ENCODE data around the gene RENBP. TPM values are rescaled to one million over a fixed set of nuclear protein-coding genes. Genes with fewer than 3 reads are reported as not detected.

RENBP gene
- 3.7 TPM for polyA plus RNA-seq (2012; ENCODE audit: missing spikeins)

GRCh38 chrX:153944140-153944799 lies at the start of gene RENBP:
Gene RENBP, minus strand, starts transcription at chrX:153944643. Its CDS starts 33 bp downstream, at chrX:153944610.
- FAIRE-seq = no peak
- TF ChIP-seq POLR2A (IDR thresholded peaks at IDR 0.05; ENCODE audit: low read depth, low read length) = no peak
- no peak for TF ChIP-seq TAF1 (IDR thresholded peaks at IDR 0.05; ENCODE audit: borderline replicate concordance, low read depth, low read length)
- no peak for TF ChIP-seq POLR2AphosphoS5 (IDR thresholded peaks at IDR 0.05; ENCODE audit: low read depth, low read length)
- no peak for DNase-seq (ENCODE audit: insufficient read length)

DNA sequence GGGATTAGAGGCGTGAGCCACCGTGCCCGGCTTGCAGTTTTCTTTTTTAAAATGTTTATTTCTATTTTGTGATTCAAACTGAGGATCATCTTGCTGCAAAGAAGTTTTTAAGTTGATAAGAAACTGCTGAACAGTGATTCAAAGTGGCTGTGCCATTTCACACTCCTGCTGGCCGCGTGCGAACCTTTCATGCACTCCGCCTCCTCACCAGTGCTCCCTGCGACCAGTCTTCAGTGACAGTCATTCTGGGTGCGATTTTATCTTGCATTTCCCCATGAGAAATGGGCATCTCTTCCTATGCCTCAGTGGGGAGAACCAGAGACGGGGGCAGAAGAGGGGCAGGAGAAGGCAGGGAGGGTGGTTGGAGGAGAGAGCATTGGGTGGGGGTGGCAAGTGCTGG lies 49.5 kb upstream of the RENBP start:
- no peak for FAIRE-seq
- TF ChIP-seq POLR2AphosphoS5 (IDR thresholded peaks at IDR 0.05; ENCODE audit: low read depth, low read length) = no peak
- no peak for TF ChIP-seq TAF1 (IDR thresholded peaks at IDR 0.05; ENCODE audit: borderline replicate concordance, low read depth, low read length)
- TF ChIP-seq POLR2A (IDR thresholded peaks at IDR 0.05; ENCODE audit: low read depth, low read length) = no peak
- DNase-seq (ENCODE audit: insufficient read length) = no peak

GRCh38 chrX:153993079-153993478 lies 48.6 kb upstream of the RENBP start:
- TF ChIP-seq POLR2A (IDR thresholded peaks at IDR 0.05; ENCODE audit: low read depth, low read length) (no peak), TAF1 (IDR thresholded peaks at IDR 0.05; ENCODE audit: borderline replicate concordance, low read depth, low read length) (no peak), POLR2AphosphoS5 (IDR thresholded peaks at IDR 0.05; ENCODE audit: low read depth, low read length) (no peak)
- FAIRE-seq (no peak), DNase-seq (ENCODE audit: insufficient read length) (no peak)

GRCh38 chrX:153992180-153992579 lies 47.7 kb upstream of the RENBP start:
- DNase-seq (ENCODE audit: insufficient read length) (no peak), FAIRE-seq (no peak)
- TF ChIP-seq TAF1 (IDR thresholded peaks at IDR 0.05; ENCODE audit: borderline replicate concordance, low read depth, low read length) = no peak
- no peak for TF ChIP-seq POLR2AphosphoS5 (IDR thresholded peaks at IDR 0.05; ENCODE audit: low read depth, low read length)
- TF ChIP-seq POLR2A (IDR thresholded peaks at IDR 0.05; ENCODE audit: low read depth, low read length) = no peak

DNA sequence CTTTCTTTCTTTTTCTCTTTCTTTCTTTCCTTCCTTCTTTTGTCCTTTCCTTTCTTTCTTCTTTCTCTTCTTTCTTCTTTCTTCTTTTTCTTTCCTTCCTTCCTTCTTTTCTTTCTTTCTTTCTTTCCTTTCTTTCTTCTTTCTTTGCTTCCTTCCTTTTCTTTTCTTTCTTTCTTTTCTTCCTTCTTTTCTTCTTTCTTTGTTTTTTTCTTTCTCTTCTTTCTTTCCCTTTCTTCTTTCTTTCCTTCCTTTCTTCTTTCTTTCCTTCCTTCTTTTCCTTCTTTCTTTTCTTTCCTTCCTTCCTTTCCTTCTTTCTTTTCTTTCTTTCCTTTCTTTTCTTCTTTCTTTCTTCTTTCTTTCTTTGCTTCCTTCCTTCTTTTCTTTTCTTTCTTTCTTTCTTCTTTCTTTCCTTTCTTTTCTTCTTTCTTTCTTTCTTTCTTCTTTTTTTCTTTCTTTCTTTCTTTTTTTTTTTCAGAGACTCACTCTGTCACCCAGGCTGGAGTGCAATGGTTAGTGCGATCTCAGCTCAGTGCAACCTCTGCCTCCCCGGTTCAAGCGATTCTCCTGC lies 46.7 kb upstream of the RENBP start:
- no peak for DNase-seq (ENCODE audit: insufficient read length)
- TF ChIP-seq TAF1 (IDR thresholded peaks at IDR 0.05; ENCODE audit: borderline replicate concordance, low read depth, low read length) = no peak
- TF ChIP-seq POLR2AphosphoS5 (IDR thresholded peaks at IDR 0.05; ENCODE audit: low read depth, low read length) = no peak
- TF ChIP-seq POLR2A (IDR thresholded peaks at IDR 0.05; ENCODE audit: low read depth, low read length) = no peak
- FAIRE-seq = no peak

- FAIRE-seq (no peak), DNase-seq (ENCODE audit: insufficient read length) (no peak)
- no peak for TF ChIP-seq POLR2AphosphoS5 (IDR thresholded peaks at IDR 0.05; ENCODE audit: low read depth, low read length)
- TF ChIP-seq POLR2A (IDR thresholded peaks at IDR 0.05; ENCODE audit: low read depth, low read length) = no peak
- TF ChIP-seq TAF1 (IDR thresholded peaks at IDR 0.05; ENCODE audit: borderline replicate concordance, low read depth, low read length) = no peak
Observed at GRCh38 chrX:153989973-153990655, 45.7 kb upstream of the RENBP start.

GRCh38 chrX:153988493-153988892 lies 44.0 kb upstream of the RENBP start:
- TF ChIP-seq POLR2A (IDR thresholded peaks at IDR 0.05; ENCODE audit: low read depth, low read length) (no peak), TAF1 (IDR thresholded peaks at IDR 0.05; ENCODE audit: borderline replicate concordance, low read depth, low read length) (no peak), POLR2AphosphoS5 (IDR thresholded peaks at IDR 0.05; ENCODE audit: low read depth, low read length) (no peak)
- FAIRE-seq (no peak), DNase-seq (ENCODE audit: insufficient read length) (no peak)

GRCh38 chrX:153984351-153985178 lies 40.1 kb upstream of the RENBP start:
- no peak for TF ChIP-seq POLR2AphosphoS5 (IDR thresholded peaks at IDR 0.05; ENCODE audit: low read depth, low read length)
- no peak for TF ChIP-seq TAF1 (IDR thresholded peaks at IDR 0.05; ENCODE audit: borderline replicate concordance, low read depth, low read length)
- TF ChIP-seq POLR2A (IDR thresholded peaks at IDR 0.05; ENCODE audit: low read depth, low read length) = 0 out of 2 replicates have a peak, but pooled peaks have one; percentile 32
- FAIRE-seq (peak; percentile 70), DNase-seq (ENCODE audit: insufficient read length) (no peak)

GRCh38 chrX:153983321-153983801 lies 38.9 kb upstream of the RENBP start:
- TF ChIP-seq TAF1 (IDR thresholded peaks at IDR 0.05; ENCODE audit: borderline replicate concordance, low read depth, low read length) (no peak), POLR2A (IDR thresholded peaks at IDR 0.05; ENCODE audit: low read depth, low read length) (no peak), POLR2AphosphoS5 (IDR thresholded peaks at IDR 0.05; ENCODE audit: low read depth, low read length) (no peak)
- FAIRE-seq = no peak
- no peak for DNase-seq (ENCODE audit: insufficient read length)

GRCh38 chrX:153981771-153982533 lies 37.5 kb upstream of the RENBP start:
- FAIRE-seq = no peak
- TF ChIP-seq POLR2AphosphoS5 (IDR thresholded peaks at IDR 0.05; ENCODE audit: low read depth, low read length) = no peak
- no peak for TF ChIP-seq POLR2A (IDR thresholded peaks at IDR 0.05; ENCODE audit: low read depth, low read length)
- TF ChIP-seq TAF1 (IDR thresholded peaks at IDR 0.05; ENCODE audit: borderline replicate concordance, low read depth, low read length) = no peak
- DNase-seq (ENCODE audit: insufficient read length) = no peak

Data from GM12892 (cell line).